LoVo (cell line): Measurements from ENCODE around the gene TARP.
"Not testable (repeated sequence)": the region's sequence is repeated elsewhere in the genome, so short reads cannot be mapped to it uniquely, and the experiment has no call there.

ENCODE experiments used
- DNase-seq: peaks from one replicate; pipeline ENCODE4 v3.0.0-alpha.2; 2016; ENCODE audit warnings: low spot score

Gene TARP

DNA sequence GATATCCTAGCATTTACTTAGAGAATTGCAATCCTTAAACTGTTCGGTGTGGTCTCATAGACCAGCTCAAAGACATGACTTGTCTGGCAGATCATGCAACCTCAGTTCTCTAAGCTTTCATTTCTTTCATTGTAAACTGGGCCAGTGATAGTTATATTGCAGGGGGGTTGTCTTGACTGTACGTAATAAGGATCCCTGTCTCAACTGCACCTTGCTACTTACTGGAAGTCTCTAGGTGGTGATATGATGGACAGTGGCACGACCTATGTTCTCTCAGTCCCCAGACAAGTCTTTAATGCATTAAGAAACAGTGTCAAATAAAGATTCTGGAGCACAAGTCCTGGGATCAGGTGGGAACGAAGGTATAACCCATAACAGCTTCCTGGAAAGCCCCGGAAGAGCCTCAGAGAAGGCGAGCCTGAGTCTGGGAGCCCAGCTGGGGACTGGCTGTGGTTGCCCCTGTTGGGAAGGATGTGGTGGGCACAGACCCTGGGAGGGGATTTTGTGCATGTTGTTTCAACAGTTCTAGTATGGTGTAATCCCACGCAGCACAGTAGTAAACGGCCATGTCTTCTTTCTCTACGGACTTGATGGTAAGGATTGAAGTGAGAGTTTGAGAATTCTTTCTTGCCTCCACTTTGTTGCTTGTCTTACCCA lies 26.0 kb upstream of the TARP start:
- DNase-seq: no peak

DNA sequence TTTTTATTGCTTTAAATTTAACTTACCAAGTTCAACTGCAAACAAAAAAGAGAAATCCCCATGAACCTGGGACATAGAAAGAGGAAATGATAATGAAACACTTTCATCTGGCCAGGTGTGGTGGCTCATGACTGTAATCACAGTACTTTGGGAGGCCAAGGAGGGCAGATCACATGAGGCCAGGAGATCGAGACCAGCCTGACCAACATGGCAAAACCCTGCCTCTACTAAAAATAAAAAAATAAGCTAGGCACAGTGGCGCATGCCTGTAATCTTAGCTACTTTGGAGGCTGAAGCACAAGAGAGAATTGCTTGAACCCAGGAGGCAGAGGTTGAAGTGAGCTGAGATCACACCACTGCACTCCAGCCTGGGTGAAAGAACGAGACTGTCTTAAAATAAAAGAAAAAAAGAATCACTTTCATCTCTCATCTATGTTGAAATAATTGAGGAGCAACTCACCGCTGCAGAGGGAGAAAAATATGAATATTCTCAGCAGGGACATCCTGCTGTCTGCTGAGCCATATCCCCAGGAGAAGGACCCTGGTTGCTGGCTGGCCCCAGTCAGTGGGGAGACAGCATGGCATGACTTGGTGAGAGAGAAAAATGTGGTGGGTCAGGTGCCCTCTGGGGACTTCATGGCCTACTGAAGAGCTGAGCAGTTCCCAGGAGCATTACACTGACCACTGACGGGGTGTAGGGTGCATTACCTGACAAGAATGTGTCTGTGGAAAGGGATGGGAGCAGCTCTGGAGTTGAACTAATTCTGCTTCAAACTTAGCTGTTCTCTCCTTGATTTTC lies 22.8 kb upstream of the TARP start:
- no peak for DNase-seq

DNA sequence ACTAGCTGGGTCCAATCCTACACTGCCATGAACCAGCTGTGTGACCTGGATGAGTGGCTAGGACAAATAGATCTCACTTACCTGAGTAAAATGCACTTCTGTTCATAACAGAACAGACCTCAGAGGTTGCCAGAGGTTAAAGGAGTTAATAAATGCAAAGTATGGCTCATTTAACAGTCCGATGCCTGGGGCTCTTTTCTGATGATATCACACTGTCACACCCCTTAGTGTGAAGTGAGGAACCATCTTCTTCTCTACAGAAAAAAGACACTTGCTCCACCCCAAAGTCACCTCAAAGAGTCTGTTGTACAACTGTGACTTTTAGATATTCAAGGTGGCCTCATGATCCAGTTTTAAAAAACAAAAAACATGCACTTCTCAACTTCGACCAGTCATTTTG lies 21.5 kb upstream of the TARP start:
- DNase-seq: no peak

DNA sequence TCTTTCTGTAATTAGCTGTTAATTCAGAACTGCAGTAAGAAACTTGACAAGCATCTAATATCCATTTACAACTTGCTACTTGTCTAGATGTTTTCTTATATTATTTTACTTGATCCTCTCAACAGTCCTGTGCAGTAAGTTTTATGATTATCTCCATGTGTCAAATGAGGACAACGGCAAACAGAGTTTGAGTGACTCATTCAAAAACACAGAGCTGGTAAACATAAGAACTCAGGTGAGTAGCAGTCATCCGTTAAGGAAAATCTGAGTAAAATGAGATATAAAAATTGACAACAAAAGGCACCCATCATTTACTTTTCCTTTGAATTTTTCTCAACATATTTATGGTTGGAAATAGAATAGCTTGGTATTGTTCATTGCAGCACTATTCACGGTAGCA lies 19.0 kb upstream of the TARP start:
- DNase-seq: no peak

DNA sequence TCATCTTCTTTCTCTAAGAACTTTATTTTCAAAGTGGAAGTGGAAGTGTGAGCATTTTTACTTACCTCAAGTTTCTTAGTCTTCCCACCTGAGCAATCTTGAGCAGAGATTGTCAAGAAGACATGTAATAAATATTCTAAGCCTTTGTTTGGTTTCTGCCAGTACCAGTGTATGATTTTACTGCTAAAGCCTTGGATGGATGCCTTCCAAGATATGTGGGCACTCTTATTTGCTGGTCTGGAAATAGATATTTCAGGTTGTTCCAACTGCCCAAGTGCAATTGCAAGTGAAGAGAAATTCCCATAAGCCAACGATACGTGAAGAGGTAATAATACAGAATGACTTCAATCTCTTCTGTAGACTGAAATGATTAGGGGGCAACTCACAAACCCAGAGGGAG lies 18.2 kb upstream of the TARP start:
- DNase-seq: no peak

DNA sequence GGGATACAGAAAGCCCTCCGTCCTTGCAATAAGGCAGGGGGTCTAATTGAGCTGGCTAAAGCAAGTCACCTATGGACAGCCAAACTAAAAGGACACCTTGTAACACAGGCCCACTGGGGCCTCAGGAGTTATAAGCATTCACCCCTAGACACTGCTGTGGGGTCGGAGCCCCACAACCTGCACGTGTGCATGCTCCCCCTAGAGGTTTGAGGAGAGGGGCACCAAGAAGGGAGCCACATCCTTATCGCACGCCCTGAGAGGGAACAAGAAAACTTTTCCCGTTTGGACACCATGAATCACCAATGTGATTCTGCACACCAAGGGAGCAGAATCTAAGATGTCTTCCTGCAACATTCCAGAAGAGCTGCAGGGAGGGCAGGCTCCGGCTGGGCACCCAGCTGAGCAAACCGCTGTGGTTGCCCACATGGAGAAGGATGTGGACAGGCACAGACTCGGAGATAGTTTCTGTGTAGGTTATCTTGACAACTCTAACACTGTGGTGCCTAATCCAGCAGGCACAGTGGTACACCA lies 17.7 kb upstream of the TARP start:
- DNase-seq: no peak

DNA sequence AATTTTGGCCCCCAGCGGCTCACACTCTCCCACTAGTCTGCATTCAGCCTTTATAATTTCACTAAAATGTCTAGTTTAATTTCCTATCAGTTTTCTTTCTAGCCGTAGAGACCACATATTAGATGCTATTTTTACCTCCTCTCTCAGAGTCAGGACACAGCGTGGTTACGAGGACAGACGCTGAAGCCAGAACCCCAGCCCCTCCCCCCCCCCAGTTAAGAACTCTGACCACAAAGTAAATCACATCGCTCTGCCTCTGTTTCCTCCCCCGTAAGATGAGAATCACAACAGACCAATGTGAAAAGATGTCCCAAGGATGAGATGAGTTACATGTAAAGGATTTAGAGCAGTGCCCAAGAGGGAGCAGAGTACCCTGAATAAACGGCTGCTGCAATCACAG lies 11.1 kb upstream of the TARP start:
- no peak for DNase-seq

DNA sequence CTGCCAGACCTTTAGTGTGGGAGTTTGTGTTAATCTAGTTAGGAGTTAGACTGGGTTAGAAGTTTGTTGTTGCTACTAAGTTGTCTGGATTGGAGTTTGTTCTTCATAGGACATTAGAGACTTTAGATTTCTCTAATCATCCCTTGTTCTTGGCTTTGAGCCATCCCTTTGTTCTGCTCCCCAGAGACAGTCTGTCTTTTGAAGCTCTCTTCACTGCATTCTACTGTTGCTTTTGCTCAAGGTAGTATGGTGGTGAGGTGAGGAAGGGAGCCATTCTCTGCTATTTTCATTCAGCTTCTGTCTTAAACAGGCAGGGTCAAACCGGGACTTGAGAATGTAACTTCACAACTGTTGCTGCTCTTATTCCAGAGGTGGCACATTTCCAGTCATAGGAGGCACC lies 10.4 kb upstream of the TARP start:
- DNase-seq: no peak

DNA sequence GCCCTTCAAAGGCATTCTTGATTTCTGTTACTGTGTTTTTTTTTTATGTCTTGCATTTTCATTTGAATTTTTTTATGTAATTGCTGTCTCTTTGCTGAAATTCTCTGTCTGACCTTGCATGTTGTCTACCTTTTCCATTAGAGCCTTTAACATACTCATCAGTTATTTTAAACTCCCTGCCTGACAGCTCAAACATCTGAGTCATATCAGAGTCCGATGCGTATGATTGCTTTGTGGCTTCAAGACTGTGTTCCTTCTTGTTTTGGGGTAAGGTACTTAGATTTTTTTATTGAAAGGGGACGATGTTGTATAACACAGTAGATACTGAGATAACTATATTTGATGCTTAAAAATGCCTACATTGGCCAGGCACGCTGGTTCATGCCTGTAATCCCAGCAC lies 9.7 kb upstream of the TARP start:
- no peak for DNase-seq

DNA sequence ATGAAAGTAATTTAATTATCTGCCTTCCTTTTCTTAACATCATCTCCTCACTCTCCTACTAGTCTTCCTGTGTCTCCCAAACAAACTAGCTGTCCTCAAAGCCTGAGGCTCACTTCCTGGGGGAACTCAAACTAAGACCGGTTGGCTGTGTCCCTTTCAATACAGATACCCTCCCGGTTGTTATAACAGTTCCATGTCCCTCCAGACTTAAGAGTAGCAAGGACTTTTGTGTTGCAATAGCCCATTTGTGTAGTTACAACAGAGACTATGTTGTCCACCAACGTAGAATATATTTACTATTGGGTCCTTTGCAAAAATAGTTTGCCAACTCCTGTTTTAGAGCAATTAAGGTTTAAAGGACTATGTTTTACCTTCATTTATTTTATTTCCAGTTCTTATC lies 8.6 kb upstream of the TARP start:
- DNase-seq: no peak

DNA sequence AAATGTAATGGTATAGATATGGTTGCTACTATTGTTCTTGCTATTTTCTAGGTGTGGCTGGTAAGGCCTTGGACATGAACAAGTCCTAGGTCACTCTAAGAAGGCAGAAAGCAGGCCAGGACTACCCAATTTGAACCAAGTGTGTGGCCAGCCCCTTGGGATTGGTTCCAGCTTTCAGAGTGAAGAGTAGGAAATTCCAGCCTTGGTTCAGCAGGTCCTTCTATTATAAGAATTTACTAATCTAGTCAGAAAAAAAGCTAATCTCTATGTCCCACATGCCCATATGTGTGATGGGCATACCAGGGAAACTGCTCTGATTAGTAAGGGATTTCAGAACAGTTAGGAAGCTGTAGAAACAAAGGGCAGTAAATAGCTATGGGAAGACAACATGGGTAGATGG lies 7.8 kb upstream of the TARP start:
- no peak for DNase-seq

DNA sequence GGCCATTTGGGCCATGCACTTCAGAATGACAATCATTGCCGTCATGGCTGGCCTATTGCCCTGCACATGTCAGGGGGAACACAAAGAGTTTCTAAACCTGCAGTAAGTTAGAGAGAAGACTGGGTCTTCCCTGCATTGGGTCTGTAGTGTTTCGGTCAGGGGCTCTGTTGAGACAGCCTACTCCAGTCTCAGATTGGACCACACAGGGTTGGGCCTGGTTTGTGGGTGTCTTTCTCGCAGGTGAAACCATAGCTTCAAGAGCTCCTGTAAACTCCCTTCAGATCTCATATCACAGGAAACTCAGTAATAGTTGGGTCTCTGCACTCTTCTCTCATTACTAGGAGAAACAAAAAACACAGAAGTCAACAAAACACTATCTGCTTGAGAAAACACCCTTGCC lies 7.3 kb upstream of the TARP start:
- no peak for DNase-seq

DNA sequence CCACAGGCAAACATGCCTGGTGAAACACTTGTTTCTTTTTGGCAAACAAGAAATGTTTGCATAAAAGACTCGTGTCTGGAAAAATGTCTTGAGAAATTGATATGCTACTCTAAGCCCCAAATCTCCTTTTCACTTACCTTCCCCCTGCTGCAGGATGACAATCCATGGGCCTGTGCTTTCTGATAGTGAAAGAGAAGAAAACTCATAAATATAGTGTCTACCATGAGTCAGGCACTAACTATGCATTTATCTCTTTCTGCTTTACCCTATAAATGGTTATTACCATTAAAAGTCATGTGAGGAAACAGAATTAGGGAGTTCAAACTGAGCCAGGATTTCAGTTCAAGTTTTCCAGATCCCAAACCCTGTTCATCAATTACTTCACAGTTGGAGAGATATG lies 6.6 kb upstream of the TARP start:
- DNase-seq: no peak

DNA sequence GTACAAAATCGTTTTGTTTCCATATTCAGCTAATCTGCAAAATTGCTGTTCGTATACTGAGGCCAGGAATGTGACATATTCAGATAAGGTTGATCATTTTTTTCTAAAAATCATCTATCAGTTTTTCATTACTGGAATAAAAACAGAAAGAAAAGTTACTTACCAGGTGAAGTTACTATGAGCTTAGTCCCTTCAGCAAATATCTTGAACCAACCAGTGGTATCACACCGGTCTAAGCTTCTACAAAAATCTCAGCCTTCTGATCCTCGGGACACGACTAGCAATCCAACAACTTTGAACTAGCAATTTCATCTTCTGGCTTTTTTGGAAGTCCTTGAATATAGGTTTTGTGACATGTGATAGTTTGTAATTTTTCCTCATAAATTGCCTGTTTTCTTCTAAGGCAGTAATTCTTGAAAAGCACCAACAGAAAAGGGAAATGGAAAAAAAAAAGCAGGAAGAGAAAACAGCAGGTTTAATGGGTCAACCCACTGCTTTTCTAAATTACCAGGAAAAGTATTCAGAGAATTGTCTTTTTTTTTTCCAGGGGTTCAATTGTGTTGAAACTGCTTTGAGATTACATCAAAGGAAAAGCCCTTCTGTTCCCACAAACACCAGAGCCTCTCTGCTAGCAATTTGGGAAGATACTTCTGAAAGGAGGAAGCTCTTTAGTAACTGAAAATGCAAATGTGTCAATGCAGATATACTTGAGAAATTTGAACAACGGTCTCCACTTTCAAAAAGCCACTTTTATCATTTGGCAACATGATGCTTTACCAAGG lies 2.9 kb upstream of the TARP start:
- no peak for DNase-seq

DNA sequence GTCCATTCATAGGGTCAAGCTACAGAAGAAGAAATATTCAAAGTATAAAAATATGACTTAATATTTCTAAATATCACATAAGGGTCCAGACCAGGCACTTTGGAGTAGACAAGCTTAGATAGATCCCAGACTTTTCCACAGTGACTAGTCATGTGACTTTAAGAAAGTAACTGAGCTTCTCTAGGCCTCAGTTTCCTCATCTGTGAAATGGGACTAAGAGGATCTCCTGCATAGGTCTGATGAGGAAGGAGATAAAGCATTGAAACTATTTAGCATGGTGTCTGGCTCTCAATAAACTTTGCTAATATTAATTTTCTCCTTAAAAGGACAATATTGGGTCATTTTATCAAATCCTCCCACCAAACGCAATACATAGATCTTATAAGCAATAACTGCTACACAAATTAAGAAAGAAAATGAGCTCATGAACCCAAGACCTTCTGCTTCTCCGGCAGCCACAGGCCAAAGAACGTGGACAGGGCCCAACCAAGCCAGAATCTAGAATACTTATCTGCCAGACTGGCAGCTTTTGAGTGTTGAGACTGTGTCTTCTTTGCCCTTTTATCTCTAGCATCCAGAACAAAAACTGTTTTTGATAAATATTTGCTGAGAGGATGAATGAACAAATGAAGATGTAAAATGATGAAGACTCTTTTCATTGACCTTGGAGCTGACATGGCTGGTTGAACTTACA lies 1.6 kb upstream of the TARP start:
- DNase-seq: no peak

DNA sequence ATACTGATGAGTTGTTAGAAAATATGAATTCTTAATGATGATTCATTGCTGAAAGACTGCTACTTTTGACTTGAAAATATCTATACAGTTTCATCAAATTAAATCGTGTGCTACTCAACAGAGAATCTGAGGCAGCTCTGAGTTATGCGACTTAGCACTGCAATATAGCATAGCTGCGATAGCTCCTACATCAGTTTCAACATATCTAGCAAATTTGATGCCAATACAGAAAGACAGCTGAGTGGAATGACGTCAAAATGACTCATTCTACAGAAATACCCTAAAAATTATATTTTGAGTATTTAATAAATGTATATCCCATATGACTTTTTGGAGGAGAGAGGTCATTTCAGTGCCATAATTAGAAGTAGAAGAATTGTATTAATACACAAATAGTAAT lies 1.1 kb upstream of the TARP start:
- no peak for DNase-seq

DNA sequence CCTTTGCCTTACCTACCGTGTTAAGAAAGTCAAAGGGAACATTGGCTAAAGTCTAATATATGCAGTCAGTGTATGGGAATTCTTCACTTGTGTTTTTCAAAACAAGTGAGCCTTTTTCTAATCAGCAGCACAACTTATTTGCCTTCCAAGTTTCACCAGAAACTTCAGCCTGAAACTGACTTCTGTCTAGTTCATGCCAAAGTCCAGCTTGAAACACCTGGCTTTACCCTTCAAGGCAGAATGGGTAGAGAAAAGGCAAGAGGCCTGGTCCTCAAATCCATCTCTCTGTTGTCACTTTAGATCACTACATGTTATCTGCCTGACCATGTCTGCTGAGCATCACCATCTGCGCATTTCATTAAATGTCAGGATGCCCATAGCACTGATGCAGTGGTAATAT lies 3.0 kb downstream of the TARP start:
- not testable (repeated sequence) for DNase-seq

DNA sequence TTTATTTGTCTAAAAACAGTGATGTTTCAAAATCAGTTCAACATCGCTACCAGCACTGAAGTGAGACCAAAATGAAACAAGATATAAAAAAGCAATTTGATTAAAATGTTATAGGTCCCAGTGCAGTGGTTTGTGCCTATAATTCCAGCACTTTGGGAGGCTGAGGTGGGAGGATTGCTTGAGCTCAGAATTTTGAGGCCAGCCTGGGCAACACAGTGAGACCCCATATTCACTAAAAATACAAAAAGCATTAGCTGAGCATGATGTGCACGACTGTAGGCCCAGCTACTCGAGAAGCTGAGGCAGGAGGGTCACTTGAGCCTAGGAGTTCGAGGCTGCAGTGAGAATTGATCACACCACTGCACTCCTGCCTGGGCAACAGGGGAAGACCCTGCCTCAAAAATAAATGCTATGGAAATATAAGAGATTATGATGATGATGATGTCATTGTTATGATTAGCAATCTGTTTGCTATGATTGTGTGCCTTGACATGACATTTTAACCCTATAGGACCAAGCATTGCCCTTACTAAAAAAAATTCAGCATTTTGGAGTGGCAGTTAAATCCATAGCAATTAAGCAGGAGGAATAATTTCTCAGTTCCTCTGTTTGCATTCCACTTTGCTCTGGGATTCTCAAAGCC lies 3.6 kb downstream of the TARP start:
- not testable (repeated sequence) for DNase-seq

DNA sequence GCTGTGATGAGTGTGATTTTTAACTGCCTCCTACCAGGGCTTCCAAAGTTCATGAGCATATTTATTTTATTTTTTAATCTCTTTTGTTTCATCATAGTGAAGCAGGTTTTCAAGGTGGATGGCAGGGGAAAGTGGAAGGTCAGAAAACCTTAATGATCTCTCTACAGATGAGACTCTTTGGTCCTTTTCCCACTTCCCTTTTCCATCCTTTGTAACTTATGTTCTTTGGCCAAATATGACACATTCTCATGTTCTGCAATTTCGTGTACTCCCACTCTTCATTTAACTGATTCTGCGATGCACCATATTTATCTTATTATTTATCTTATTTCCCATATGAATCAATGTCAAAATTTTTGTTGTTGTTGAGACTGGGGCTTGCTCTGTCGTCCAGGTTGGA lies 7.5 kb downstream of the TARP start:
- not testable (repeated sequence) for DNase-seq

DNA sequence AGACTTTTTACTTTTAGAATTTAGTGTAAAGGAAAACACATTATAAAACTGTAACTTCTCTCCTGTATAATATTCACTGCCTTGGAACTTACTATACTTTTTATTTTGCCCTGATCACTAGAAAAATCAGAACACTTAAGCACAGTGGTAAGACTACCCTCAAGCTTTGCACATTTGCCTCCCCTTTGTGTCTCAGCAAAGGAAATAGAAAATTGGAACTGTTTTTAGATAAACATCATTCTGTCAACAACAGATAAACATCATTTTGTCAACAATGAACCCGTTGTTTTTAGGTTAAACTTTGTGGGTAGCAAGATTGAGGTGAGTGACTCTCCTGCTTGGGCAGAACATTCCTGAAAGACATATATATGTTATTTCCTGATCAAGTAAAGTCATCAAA lies 8.8 kb downstream of the TARP start:
- DNase-seq: not testable (repeated sequence)

DNA sequence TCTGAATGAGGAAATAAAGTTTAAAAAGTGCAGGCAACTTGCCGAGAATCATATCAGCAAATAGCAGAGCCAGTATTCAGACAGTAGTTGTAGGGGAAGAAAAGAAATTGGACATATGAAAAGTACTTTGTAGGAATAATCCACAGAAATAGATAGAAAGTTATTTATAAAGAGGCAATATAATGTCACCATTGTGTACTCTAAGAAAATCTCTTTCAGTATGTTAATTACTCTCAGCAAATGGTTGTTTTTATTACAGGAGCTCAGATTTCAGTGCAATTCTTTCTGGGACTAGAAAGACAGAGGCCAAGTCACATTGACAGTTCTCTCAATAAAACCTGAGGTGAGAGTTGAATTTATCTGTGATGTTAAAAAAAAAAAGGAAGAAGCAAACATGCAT lies 10.2 kb downstream of the TARP start:
- DNase-seq: not testable (repeated sequence)

DNA sequence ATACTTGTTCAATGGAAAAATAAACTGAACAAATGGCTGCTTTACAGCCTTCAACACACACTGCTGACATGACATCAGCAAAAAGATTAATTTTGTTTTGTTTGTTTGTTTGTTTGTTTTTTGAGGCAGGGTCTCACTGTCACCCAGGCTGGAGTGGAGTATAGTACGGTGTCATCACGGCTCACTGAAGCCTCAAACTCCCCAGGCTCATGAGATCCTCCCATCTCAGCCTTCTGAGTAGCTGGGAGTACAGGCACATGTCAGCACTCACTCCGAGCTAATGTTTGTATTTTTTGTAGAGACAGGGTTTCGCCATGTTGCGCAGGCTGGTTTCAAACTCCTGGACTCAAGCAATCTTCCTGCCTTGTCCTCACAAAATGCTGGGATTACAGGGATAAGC lies 10.9 kb downstream of the TARP start:
- no peak for DNase-seq
